Endodermal cell (in vitro differentiated cells): ENCODE measurements around the gene NEGR1. TPM values are rescaled to one million over a fixed set of nuclear protein-coding genes. Genes with fewer than 3 reads are reported as not detected.

Experiments
- DNase-seq: peaks from one replicate; pipeline ENCODE4 v3.0.0-alpha.2; 2017
- H3K27ac ChIP-seq: 2 replicates; pipeline ENCODE4 v1.5.1; 2013; ENCODE audit warnings: mild to moderate bottlenecking, low read depth, low read length, moderate library complexity
- H3K27me3 ChIP-seq: 2 replicates; pipeline ENCODE4 v1.6.1; 2013; ENCODE audit warnings: mild to moderate bottlenecking, low read length, moderate library complexity; ENCODE audit not compliant: insufficient read depth, control insufficient read depth, poor library complexity, severe bottlenecking
- H3K36me3 ChIP-seq: 2 replicates; pipeline ENCODE4 v1.7.0; 2013; ENCODE audit warnings: mild to moderate bottlenecking, low read length, moderate library complexity; ENCODE audit not compliant: control insufficient read depth, insufficient read depth
- H3K4me1 ChIP-seq: one replicate; pipeline ENCODE4 v1.7.0; 2013; ENCODE audit warnings: low read length; ENCODE audit not compliant: control insufficient read depth, insufficient read depth
- H3K4me3 ChIP-seq: 2 replicates; pipeline ENCODE4 v1.5.1; 2013; ENCODE audit warnings: mild to moderate bottlenecking, low read length, moderate library complexity
- H3K9ac ChIP-seq: 2 replicates; pipeline ENCODE4 v1.6.1; 2013; ENCODE audit warnings: mild to moderate bottlenecking, low read length, moderate library complexity; ENCODE audit not compliant: poor library complexity, severe bottlenecking; ENCODE audit errors: extremely low read depth
- H3K9me3 ChIP-seq: 2 replicates; pipeline ENCODE4 v1.6.1; 2013; ENCODE audit warnings: mild to moderate bottlenecking, low read length, moderate library complexity; ENCODE audit not compliant: control insufficient read depth
- H3K27ac Mint-ChIP-seq: 2 replicates; pipeline ENCODE4 v1.8.0; 2020; ENCODE audit warnings: mixed read lengths
- H3K27me3 Mint-ChIP-seq: 2 replicates; pipeline ENCODE4 v1.8.0; 2021; ENCODE audit warnings: mild to moderate bottlenecking, mixed read lengths; ENCODE audit not compliant: insufficient read depth
- H3K36me3 Mint-ChIP-seq: 2 replicates; pipeline ENCODE4 v1.8.0; 2020; ENCODE audit warnings: low read depth, mixed read lengths
- H3K4me1 Mint-ChIP-seq: 2 replicates; pipeline ENCODE4 v1.8.0; 2020; ENCODE audit warnings: mixed read lengths
- H3K4me3 Mint-ChIP-seq: 2 replicates; pipeline ENCODE4 v1.8.0; 2020; ENCODE audit warnings: mild to moderate bottlenecking, moderate library complexity, mixed read lengths
- H3K9me3 Mint-ChIP-seq: 2 replicates; pipeline ENCODE4 v1.8.0; 2020; ENCODE audit warnings: mild to moderate bottlenecking, mixed read lengths
- WGBS, 2 experiments: methylation state at CpG; one replicate each; pipeline versions ENCODE4 v1.1.5 to v1.1.7; 2013; ENCODE audit warnings: missing lambda C conversion rate in 2 of 2, mixed read lengths in 1 of 2; ENCODE audit not compliant: insufficient coverage in 1 of 2, insufficient read length in 1 of 2; 5-methylcytosine and 5-hydroxymethylcytosine counted together
- total RNA-seq, 2 donors: library from RNA; stranded (reverse); fragmentation: NEBNext Ultra II Directional in 1 of 2; extraction: Animal tissue kit (Norgen Biotek cat#: 25700) in 1 of 2; gene quantifications; 2 replicates in 1 of 2; 3 replicates in 1 of 2; pipeline ENCODE4 v1.2.1, GENCODE V29; 2021
- TF ChIP-seq, protein P1 (sequence below): fragments of 200-600 bp; sonication (generic); conservative IDR thresholded peaks from 2 replicates; pipeline ENCODE4 v1.5.0; 2021; ENCODE audit warnings: antibody characterized with exemption, mild to moderate bottlenecking

Gene NEGR1
- total RNA-seq, 2 donors from 2014 or later: 1.5 to 2.1 TPM

DNA sequence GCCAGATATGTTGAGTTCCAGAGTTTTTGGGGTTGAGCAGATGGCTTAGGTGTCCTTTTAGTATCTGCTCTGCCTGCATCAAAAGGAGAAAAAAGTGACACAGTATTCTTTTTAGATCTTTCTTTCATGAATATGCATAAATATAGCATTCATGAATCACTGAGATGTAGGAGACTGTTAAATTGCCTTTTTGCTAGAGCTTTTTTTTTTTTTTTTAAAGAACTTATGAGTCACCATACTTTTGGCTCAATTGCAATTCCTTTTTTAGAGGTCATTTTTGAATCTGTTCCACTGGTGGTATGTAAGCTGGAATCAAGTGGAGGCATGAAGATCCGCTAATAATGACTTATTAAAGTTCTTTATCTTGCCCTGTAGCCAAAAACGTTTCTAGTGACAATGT lies 720.6 kb downstream of the NEGR1 start:
- no peak overlapping the region for H3K9ac ChIP-seq
- no peaks in the 10 kb centered on the region for H3K27me3 ChIP-seq
- Mint-ChIP-seq H3K27me3 (no peaks in the 10 kb centered on the region), H3K4me3 (no peak overlapping the region), H3K36me3 (no peaks in the 10 kb centered on the region), H3K27ac (no peak overlapping the region), H3K9me3 (no peaks in the 10 kb centered on the region), H3K4me1 (no peaks in the 10 kb centered on the region)
- H3K4me3 ChIP-seq: no peak overlapping the region
- no peak overlapping the region for H3K27ac ChIP-seq
- 74 to 100% methylated on average over 2 of the region's 2 CpGs for WGBS, 2 experiments
- DNase-seq: no peak
- no peaks in the 10 kb centered on the region for H3K4me1 ChIP-seq
- no peaks in the 10 kb centered on the region for H3K9me3 ChIP-seq
- H3K36me3 ChIP-seq: no peaks in the 10 kb centered on the region
- TF ChIP-seq, protein P1, sequence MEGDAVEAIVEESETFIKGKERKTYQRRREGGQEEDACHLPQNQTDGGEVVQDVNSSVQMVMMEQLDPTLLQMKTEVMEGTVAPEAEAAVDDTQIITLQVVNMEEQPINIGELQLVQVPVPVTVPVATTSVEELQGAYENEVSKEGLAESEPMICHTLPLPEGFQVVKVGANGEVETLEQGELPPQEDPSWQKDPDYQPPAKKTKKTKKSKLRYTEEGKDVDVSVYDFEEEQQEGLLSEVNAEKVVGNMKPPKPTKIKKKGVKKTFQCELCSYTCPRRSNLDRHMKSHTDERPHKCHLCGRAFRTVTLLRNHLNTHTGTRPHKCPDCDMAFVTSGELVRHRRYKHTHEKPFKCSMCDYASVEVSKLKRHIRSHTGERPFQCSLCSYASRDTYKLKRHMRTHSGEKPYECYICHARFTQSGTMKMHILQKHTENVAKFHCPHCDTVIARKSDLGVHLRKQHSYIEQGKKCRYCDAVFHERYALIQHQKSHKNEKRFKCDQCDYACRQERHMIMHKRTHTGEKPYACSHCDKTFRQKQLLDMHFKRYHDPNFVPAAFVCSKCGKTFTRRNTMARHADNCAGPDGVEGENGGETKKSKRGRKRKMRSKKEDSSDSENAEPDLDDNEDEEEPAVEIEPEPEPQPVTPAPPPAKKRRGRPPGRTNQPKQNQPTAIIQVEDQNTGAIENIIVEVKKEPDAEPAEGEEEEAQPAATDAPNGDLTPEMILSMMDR: no peak

DNA sequence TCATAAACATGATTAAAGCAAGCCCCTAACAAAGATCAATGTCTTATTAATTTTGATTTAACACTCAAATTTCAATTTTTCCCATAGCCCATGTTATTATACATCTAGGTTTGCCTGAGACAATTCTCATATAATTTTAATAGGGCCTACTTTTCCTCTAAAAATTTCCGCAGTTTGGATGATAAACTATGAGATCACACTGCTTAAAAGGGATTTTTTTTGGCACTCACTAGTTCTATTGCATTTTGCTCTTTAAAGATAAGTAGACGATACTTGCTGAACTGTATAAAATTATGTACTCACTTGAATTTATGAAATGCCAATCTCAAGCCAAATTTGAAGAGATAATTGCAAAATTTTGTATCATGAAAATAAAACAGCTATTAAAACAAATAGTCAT lies 721.1 kb downstream of the NEGR1 start:
- Histone ChIP-seq H3K9ac (no peak overlapping the region), H3K36me3 (no peaks in the 10 kb centered on the region), H3K4me3 (no peak overlapping the region), H3K9me3 (no peaks in the 10 kb centered on the region), H3K4me1 (no peaks in the 10 kb centered on the region), H3K27ac (no peak overlapping the region), H3K27me3 (no peaks in the 10 kb centered on the region)
- no peaks in the 10 kb centered on the region for H3K9me3 Mint-ChIP-seq
- DNase-seq: no peak
- H3K36me3 Mint-ChIP-seq: no peaks in the 10 kb centered on the region
- H3K27me3 Mint-ChIP-seq: no peaks in the 10 kb centered on the region
- no peaks in the 10 kb centered on the region for H3K4me1 Mint-ChIP-seq
- TF ChIP-seq, protein P1: no peak
- 93 to 100% methylated on average over 1 to 2 of the region's 2 CpGs for WGBS, 2 experiments
- H3K4me3 Mint-ChIP-seq: no peak overlapping the region
- H3K27ac Mint-ChIP-seq: no peak overlapping the region

DNA sequence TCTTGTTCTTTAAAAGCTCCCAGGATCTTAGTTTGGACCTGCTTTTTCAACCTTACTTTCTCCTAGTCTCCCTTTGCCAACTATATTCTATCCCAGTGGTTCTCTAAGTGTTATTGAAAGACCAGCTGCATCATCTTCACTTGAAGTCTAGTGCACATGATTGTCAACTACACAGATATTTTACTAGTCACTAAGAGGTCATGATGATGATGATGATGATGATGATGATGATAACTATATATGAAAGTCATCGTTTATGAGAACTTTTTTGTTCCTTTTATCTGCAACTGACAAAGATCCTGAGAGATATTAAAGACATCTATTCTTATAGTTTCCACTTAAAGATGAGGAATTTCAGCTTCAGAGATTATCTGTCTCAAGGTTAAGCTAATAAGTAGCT lies 722.5 kb downstream of the NEGR1 start:
- no peaks in the 10 kb centered on the region for H3K9me3 ChIP-seq
- no peak for DNase-seq
- H3K9ac ChIP-seq: no peak overlapping the region
- Mint-ChIP-seq H3K36me3 (no peaks in the 10 kb centered on the region), H3K27ac (no peak overlapping the region), H3K27me3 (no peaks in the 10 kb centered on the region), H3K4me1 (no peaks in the 10 kb centered on the region), H3K4me3 (no peak overlapping the region), H3K9me3 (no peaks in the 10 kb centered on the region)
- TF ChIP-seq, protein P1: no peak
- 80 to 83% methylated on average over 1 of the region's 1 CpG for WGBS, 2 experiments
- H3K4me1 ChIP-seq: no peaks in the 10 kb centered on the region
- H3K4me3 ChIP-seq: no peak overlapping the region
- H3K27ac ChIP-seq: no peak overlapping the region
- H3K36me3 ChIP-seq: no peaks in the 10 kb centered on the region
- H3K27me3 ChIP-seq: no peaks in the 10 kb centered on the region
